ENCODE measurements around the gene MARVELD1. TPM values are rescaled to one million over a fixed set of nuclear protein-coding genes. Genes with fewer than 3 reads are reported as not detected.

MARVELD1 gene
- total RNA-seq, 1 experiment from 2014 or later, result not detected

GRCh38 chr10:97766996-97767924, 53.7 kb downstream of the MARVELD1 start:
- Histone ChIP-seq H3K36me3 (ENCODE audit: insufficient read depth, low read length) (no peaks in the 10 kb centered on the region), H3K4me1 (ENCODE audit: low read length) (no peaks in the 10 kb centered on the region), H3K27ac (ENCODE audit: low read length) (no peak overlapping the region), H3K79me2 (ENCODE audit: low read length) (no peaks in the 10 kb centered on the region), H4K20me1 (ENCODE audit: insufficient read depth, low read depth, low read length) (no peaks in the 10 kb centered on the region), H3K27me3 (ENCODE audit: low read length) (no peaks in the 10 kb centered on the region), H3K4me2 (ENCODE audit: low read depth, low read length, poor library complexity, severe bottlenecking) (no peak overlapping the region), H3K9me2 (replicated peaks; ENCODE audit: insufficient read depth, low read length) (no peaks in the 10 kb centered on the region), H3K9ac (ENCODE audit: low read length) (no peak overlapping the region), H3K4me3 (ENCODE audit: low read length) (no peak overlapping the region), H3K9me3 (ENCODE audit: low read length) (no peaks in the 10 kb centered on the region), H2AFZ (ENCODE audit: low read length) (no peak overlapping the region)
- DNase-seq, result no peak

Other genes with a start within 250 kb of the MARVELD1 start
- gene MMS19, start 215.3 kb upstream of the MARVELD1 start, total RNA-seq (2014; rRNA removed; shearing (Covaris generic); ENCODE audit: low replicate concordance), result 45.2 and 56.0 TPM in 2 replicates
- 0.11 and 0.72 TPM in 2 replicates for gene UBTD1, start 214.8 kb upstream of the MARVELD1 start, total RNA-seq (2014; rRNA removed; shearing (Covaris generic); ENCODE audit: low replicate concordance)
- gene ANKRD2, start 141.0 kb upstream of the MARVELD1 start, total RNA-seq (2014; rRNA removed; shearing (Covaris generic); ENCODE audit: low replicate concordance), result not detected in 2 replicates
- gene HOGA1, start 129.3 kb upstream of the MARVELD1 start, total RNA-seq (2014; rRNA removed; shearing (Covaris generic); ENCODE audit: low replicate concordance), result 0.79 TPM in 1 of 2 replicates, not detected in the other
- gene C10orf62, start 124.0 kb upstream of the MARVELD1 start, total RNA-seq (2014; rRNA removed; shearing (Covaris generic); ENCODE audit: low replicate concordance), result not detected in 2 replicates
- gene MORN4, start 80.2 kb upstream of the MARVELD1 start, total RNA-seq (2014; rRNA removed; shearing (Covaris generic); ENCODE audit: low replicate concordance), result not detected in 2 replicates
- gene PI4K2A, start 73.1 kb upstream of the MARVELD1 start, total RNA-seq (2014; rRNA removed; shearing (Covaris generic); ENCODE audit: low replicate concordance), result 4.4 and 8.3 TPM in 2 replicates
- gene AVPI1, start 26.5 kb upstream of the MARVELD1 start, total RNA-seq (2014; rRNA removed; shearing (Covaris generic); ENCODE audit: low replicate concordance), result not detected in 2 replicates
- 16.9 and 19.6 TPM in 2 replicates for gene ZFYVE27, start 23.4 kb downstream of the MARVELD1 start, total RNA-seq (2014; rRNA removed; shearing (Covaris generic); ENCODE audit: low replicate concordance)
- not detected in 2 replicates for gene SFRP5, start 58.3 kb downstream of the MARVELD1 start, total RNA-seq (2014; rRNA removed; shearing (Covaris generic); ENCODE audit: low replicate concordance)
- not detected in 2 replicates for gene GOLGA7B, start 136.1 kb downstream of the MARVELD1 start, total RNA-seq (2014; rRNA removed; shearing (Covaris generic); ENCODE audit: low replicate concordance)